Bronchial epithelial cell (primary cell): ENCODE data around the gene RALGPS1. TPM values are rescaled to one million over a fixed set of nuclear protein-coding genes. Genes with fewer than 3 reads are reported as not detected.

Source experiments
- DNase-seq: peaks from one replicate; pipeline ENCODE4 v3.0.0-alpha.2; 2010; ENCODE audit warnings: low read depth
- FAIRE-seq: peaks from 2 replicates; lab custom pipeline; 2011; peaks lifted over from hg19 to GRCh38; lab: Jason Lieb, UNC
- H3K27me3 ChIP-seq: 2 replicates; pipeline ENCODE4 v1.5.1; 2011; ENCODE audit warnings: low read length; ENCODE audit not compliant: control insufficient read depth, insufficient read depth
- H3K36me3 ChIP-seq: 2 replicates; pipeline ENCODE4 v1.5.1; 2011; ENCODE audit warnings: low read length; ENCODE audit not compliant: control insufficient read depth, insufficient read depth
- H3K4me3 ChIP-seq: 2 replicates; pipeline ENCODE4 v1.5.1; 2011; ENCODE audit warnings: mild to moderate bottlenecking, low read depth, low read length, control low read depth
- total RNA-seq: library from RNA; depleted of rRNA; stranded (reverse); fragments of >200 nt; gene quantifications from 2 replicates; pipeline ENCODE4 v1.2.1, GENCODE V29; 2014
- TF ChIP-seq, protein P1 (sequence below): IDR thresholded peaks from 2 replicates; pipeline ENCODE4 v1.5.1; 2011; ENCODE audit warnings: mild to moderate bottlenecking, moderate library complexity, low read length, control low read depth, inconsistent platforms; ENCODE audit not compliant: insufficient read depth, severe bottlenecking

Gene RALGPS1
- total RNA-seq, 1 donor from 2014 or later = 3.2 TPM

DNA sequence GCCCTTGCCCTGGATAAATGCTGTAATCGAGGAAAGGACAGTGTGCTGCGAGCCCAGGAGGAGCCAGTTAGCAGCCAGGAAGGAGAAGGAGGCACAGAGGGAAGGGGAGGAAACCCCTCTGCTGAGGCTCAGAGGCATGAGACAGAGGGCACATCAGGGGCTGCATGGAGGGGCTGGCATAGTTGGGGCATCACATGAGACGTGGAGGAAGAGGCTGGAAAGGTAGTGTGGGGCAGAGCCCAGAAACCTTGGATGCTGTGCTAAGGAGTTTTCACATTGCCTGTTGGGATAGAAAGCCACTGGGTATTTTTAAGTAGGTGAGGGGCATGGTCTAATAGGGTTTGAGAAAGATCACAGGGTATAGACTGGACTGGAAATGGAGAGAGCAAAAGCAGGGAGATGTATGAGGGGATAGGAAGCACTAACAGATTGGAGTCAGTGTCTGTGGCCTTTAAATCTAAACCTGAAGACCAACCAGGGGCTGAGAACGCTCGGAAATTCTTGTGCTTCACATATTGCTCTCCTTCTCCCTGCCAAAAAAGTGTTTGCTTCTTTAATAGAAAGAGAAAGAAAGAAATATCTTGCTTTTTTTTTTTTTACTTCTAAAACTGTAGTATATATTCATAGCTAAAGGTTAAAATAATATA is 240.9 kb downstream of the RALGPS1 start:
- FAIRE-seq (no peak), DNase-seq (no peak)
- H3K36me3 ChIP-seq = no peaks in the 10 kb centered on the region
- peaks cover 6% of the 10 kb centered on the region for H3K27me3 ChIP-seq
- TF ChIP-seq, protein P1, sequence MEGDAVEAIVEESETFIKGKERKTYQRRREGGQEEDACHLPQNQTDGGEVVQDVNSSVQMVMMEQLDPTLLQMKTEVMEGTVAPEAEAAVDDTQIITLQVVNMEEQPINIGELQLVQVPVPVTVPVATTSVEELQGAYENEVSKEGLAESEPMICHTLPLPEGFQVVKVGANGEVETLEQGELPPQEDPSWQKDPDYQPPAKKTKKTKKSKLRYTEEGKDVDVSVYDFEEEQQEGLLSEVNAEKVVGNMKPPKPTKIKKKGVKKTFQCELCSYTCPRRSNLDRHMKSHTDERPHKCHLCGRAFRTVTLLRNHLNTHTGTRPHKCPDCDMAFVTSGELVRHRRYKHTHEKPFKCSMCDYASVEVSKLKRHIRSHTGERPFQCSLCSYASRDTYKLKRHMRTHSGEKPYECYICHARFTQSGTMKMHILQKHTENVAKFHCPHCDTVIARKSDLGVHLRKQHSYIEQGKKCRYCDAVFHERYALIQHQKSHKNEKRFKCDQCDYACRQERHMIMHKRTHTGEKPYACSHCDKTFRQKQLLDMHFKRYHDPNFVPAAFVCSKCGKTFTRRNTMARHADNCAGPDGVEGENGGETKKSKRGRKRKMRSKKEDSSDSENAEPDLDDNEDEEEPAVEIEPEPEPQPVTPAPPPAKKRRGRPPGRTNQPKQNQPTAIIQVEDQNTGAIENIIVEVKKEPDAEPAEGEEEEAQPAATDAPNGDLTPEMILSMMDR = no peak
- H3K4me3 ChIP-seq = no peak overlapping the region

DNA sequence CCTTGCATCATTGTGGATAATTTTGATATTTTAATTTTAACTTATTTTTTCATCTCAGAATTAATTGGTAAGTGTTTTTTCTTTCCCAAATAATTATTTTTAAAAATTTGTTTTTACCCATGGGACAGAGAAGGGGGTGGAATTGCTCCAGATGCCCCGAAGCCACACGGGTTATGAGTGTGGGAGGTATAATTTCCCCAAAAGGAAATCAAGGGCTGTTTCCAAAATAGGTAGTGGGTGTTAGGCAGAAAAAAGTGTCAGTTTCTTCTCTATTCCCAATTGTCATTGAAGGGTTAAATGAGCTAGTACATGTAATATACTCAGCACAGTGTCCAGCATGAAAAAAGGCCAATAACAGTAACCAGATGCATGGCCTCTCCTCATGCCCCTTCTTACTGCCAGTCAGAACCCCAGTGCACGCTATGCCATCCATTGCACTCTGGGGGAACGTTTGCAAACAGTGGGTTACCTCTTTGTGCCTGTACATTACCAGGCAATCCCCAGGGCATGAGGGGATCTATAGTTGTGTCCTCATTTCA is 244.3 kb downstream of the RALGPS1 start:
- FAIRE-seq (no peak), DNase-seq (no peak)
- H3K4me3 ChIP-seq = no peak overlapping the region
- peaks cover 6% of the 10 kb centered on the region for H3K27me3 ChIP-seq
- no peaks in the 10 kb centered on the region for H3K36me3 ChIP-seq
- TF ChIP-seq, protein P1 = no peak

DNA sequence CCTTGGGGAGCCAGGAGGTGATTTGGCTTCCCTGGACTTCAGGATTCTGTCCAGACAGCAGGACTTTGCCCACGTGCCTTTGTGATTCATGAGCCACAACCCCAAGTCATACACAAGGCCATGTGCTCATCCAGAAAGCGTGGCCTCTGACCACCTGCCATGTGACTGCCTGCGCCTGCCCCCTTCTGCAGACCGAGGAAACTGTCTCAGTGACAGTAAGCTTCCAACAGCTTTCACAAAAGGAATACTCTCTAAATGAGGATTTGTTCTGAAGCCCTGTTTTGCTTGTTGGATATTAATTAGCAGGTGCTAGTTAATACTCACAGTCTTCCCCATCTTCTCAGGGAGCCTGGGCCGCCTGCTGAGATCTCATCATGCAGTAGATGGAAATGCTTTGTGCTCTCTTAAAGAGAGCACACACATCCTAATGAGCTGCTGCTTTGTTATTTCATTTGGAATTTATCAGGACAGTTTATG is 244.8 kb downstream of the RALGPS1 start:
- DNase-seq (peak; percentile 33), FAIRE-seq (no peak)
- Histone ChIP-seq H3K36me3 (no peaks in the 10 kb centered on the region), H3K27me3 (peaks cover 6% of the 10 kb centered on the region), H3K4me3 (no peak overlapping the region)
- TF ChIP-seq, protein P1 = no peak

DNA sequence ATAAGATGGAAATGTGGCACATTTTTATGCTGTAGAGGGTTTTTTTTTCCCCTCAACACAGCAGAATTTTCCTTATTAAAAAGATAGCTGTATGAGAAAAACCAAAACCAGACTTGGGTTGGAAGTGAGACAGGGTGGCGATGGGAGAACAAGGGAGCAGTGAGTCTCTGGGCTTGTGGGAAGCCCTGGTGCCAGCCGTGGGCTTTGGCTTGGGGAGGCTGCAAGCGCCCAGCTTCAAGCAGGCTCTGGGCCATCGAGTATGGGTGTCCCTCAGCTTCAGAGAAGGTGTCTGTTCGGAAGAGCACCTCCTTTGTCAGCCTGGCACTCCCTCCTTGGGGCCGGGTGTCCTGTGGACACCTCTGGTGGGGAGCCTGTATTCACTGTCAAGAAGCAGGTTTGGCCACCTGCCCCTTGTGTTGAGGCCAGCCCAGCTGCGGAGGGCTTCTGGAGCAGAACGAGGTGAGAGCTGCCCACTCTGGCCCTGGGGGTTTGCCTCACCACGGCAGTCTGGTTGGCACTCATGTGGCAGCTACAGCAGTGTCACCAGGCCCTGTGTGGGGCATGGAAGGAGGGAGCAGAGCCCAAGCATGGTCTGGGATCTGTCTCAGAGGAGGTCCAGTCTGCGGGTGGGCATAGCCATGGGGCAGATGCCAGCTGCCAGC is 245.5 kb downstream of the RALGPS1 start:
- FAIRE-seq = no peak
- TF ChIP-seq, protein P1 = no peak
- H3K36me3 ChIP-seq = no peaks in the 10 kb centered on the region
- no peak for DNase-seq
- no peak overlapping the region for H3K4me3 ChIP-seq
- H3K27me3 ChIP-seq = peaks cover 6% of the 10 kb centered on the region

DNA sequence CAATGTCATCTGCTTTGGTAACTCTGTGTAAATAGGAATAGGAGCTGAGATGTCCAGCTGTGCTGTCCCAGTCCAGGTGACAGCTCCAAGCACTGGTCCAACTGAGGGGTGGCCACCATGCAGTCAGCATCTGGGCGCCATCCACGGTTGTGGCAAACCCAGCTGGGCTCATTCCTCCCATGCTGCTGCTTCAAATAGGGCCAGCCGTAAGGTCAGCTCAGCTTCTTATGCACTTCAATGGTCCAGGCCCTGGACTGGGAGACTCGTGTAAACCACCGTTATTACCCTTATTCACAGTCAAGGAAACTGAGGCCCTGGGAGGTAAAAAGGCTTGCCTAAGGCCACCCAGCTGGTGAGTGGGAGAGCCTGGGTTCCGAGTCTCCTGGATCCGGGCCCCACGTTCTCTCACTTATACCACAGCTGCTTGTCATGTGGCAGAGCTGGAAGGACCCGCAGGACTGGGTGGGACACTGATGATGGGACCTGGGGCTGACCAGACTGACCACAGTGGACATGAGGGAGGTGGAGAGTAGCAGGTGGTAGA is 246.6 kb downstream of the RALGPS1 start:
- FAIRE-seq = no peak
- H3K4me3 ChIP-seq = no peak overlapping the region
- TF ChIP-seq, protein P1 = no peak
- H3K27me3 ChIP-seq = peaks cover 2% of the 10 kb centered on the region
- no peaks in the 10 kb centered on the region for H3K36me3 ChIP-seq
- no peak for DNase-seq
